Transverse colon (tissue), 4 donors: ENCODE data around the gene CHURC1. TPM values are rescaled to one million over a fixed set of nuclear protein-coding genes. Genes with fewer than 3 reads are reported as not detected.

Source experiments
- DNase-seq: peaks from one replicate; pipeline ENCODE4 v3.0.0-alpha.2; 2019
- H3K27ac ChIP-seq, 4 donors: fragments of 200-600 bp; sonication (generic); 2 replicates each; pipeline ENCODE4 v1.5.1; 2016 to 2018; ENCODE audit warnings: inconsistent platforms in 4 of 4
- H3K27me3 ChIP-seq: fragments of 200-600 bp; sonication (generic); 2 replicates; pipeline ENCODE4 v1.5.1; 2017; ENCODE audit warnings: inconsistent platforms
- H3K36me3 ChIP-seq, 4 donors: fragments of 200-600 bp; sonication (generic); 2 replicates each; pipeline ENCODE4 v1.5.1; 2017 to 2019; ENCODE audit warnings: inconsistent platforms in 4 of 4
- H3K4me1 ChIP-seq, 4 donors: fragments of 200-600 bp; sonication (generic); 2 replicates each; pipeline ENCODE4 v1.5.1; 2017 to 2020; ENCODE audit warnings: inconsistent platforms in 4 of 4
- H3K4me3 ChIP-seq, 4 donors: fragments of 200-600 bp; sonication (generic); 1 replicate in 1 of 4; 2 replicates in 3 of 4; pipeline versions ENCODE4 v1.5.1 to v1.6.1; 2017 to 2019; ENCODE audit warnings: inconsistent platforms in 4 of 4
- H3K9me3 ChIP-seq, 2 donors: fragments of 200-600 bp; sonication (generic); 2 replicates each; pipeline ENCODE4 v1.5.1; 2017 to 2019; ENCODE audit warnings: inconsistent platforms in 2 of 2
- CTCF ChIP-seq, 5 experiments: fragments of 200-600 bp in 3 of 5; fragments of 450-650 bp in 2 of 5; sonication (generic) in 3 of 5; IDR thresholded peaks; 1 replicate in 2 of 5; 2 replicates in 3 of 5; pipeline ENCODE4 v1.5.1; 2016 to 2017; ENCODE audit warnings: antibody characterized with exemption in 5 of 5, inconsistent platforms in 3 of 5, mild to moderate bottlenecking in 2 of 5, moderate library complexity in 1 of 5
- EP300 ChIP-seq: sonication (generic); formaldehyde crosslinking; IDR thresholded peaks from one replicate; pipeline ENCODE4 v1.6.1; 2017; ENCODE audit warnings: antibody characterized with exemption, low read depth
- POLR2A ChIP-seq: fragments of 450-650 bp; IDR thresholded peaks from one replicate; pipeline ENCODE4 v1.6.1; 2016; ENCODE audit warnings: antibody characterized with exemption, mild to moderate bottlenecking, moderate library complexity
- POLR2AphosphoS5 ChIP-seq, 3 donors: sonication (generic); formaldehyde crosslinking; IDR thresholded peaks; one replicate each; pipeline ENCODE4 v1.6.1; 2016; ENCODE audit warnings: antibody characterized with exemption in 3 of 3
- WGBS, 2 donors: methylation state at CpG; one replicate each; pipeline ENCODE4 v1.1.5; 2018; ENCODE audit warnings: low coverage in 1 of 2; 5-methylcytosine and 5-hydroxymethylcytosine counted together
- in situ Hi-C, 4 donors: fragments of 200-750 bp; cut with MboI; loops; one replicate each; pipeline versions ENCODE4 v1.15.0 to v1.15.1; 2017; ENCODE audit warnings: low sequenced_read_pairs in 3 of 4, low pct_ligation_motif_present in 1 of 4, low pct_unique_long_range_greater_than_20kb in 1 of 4
- intact Hi-C: fragments of 100-400 bp; cut with DNase I; formaldehyde crosslinking; loops from one replicate; pipeline ENCODE4 v1.15.1; 2023; ENCODE audit warnings: low total_unique reads
- total RNA-seq, 4 donors: library from RNA; depleted of rRNA; stranded (reverse); fragments of >200 nt; gene quantifications; one replicate each; pipeline ENCODE4 v1.1.0, GENCODE V29; 2016

CHURC1 gene
- total RNA-seq, 4 donors from 2014 or later: 26.5 to 104 (median 78.6) TPM

- Histone ChIP-seq H3K27ac (no peak overlapping the region), H3K27me3 (peaks cover 8% of the 10 kb centered on the region), H3K36me3 (no peaks in the 10 kb centered on the region), H3K4me3 (no peak overlapping the region), H3K9me3 (no peaks in the 10 kb centered on the region), H3K4me1 (no peaks in the 10 kb centered on the region)
- TF ChIP-seq POLR2A (no peak), POLR2AphosphoS5 (IDR thresholded peaks at IDR 0.05) (no peak), CTCF (IDR thresholded peaks at IDR 0.05) (no peak), EP300 (no peak)
- in situ Hi-C loops: loop anchor here in 1 of 4 donors (25.0 kb wide), 1 partner anchor 227 kb away; no protein-coding TSS in a partner anchor
- WGBS, 2 donors: 89 to 100% methylated on average over 2 to 6 of the region's 6 CpGs
- intact Hi-C loops: no loop called here
- DNase-seq: no peak
Observed at GRCh38 chr14:64889352-64889751, 24.9 kb upstream of the CHURC1 start.

GRCh38 chr14:64891173-64891838, 22.9 kb upstream of the CHURC1 start:
- Histone ChIP-seq H3K27me3 (peaks cover 8% of the 10 kb centered on the region), H3K36me3 (no peaks in the 10 kb centered on the region), H3K9me3 (no peaks in the 10 kb centered on the region), H3K4me3 (no peak overlapping the region), H3K4me1 (no peaks in the 10 kb centered on the region), H3K27ac (no peak overlapping the region)
- TF ChIP-seq CTCF (IDR thresholded peaks at IDR 0.05) (no peak), POLR2A (no peak), EP300 (no peak), POLR2AphosphoS5 (IDR thresholded peaks at IDR 0.05) (no peak)
- intact Hi-C loops: no loop called here
- 81 to 90% methylated on average over 4 of the region's 4 CpGs for WGBS, 2 donors
- DNase-seq: no peak
- in situ Hi-C loops: loop anchor here in 2 of 4 donors (10.0 to 25.0 kb wide), 2 partner anchors 67 to 229 kb away; no protein-coding TSS in a partner anchor

GRCh38 chr14:64891839-64892375, 22.3 kb upstream of the CHURC1 start:
- H3K9me3 ChIP-seq: no peaks in the 10 kb centered on the region
- no peaks in the 10 kb centered on the region for H3K36me3 ChIP-seq
- no peak overlapping the region for H3K27ac ChIP-seq
- in situ Hi-C loops: loop anchor here in 2 of 4 donors (10.0 to 25.0 kb wide), 2 partner anchors 67 to 230 kb away; no protein-coding TSS in a partner anchor
- DNase-seq: peak; percentile 15
- intact Hi-C loops: no loop called here
- no peak for TF ChIP-seq POLR2AphosphoS5 (IDR thresholded peaks at IDR 0.05)
- no peak for TF ChIP-seq POLR2A
- TF ChIP-seq CTCF (IDR thresholded peaks at IDR 0.05): peak; percentile 41 to 62 (median 52)
- no peak for TF ChIP-seq EP300
- 42 to 50% methylated on average over 2 of the region's 2 CpGs for WGBS, 2 donors
- H3K4me3 ChIP-seq: no peak overlapping the region
- H3K4me1 ChIP-seq: no peaks in the 10 kb centered on the region
- peaks cover 5% of the 10 kb centered on the region for H3K27me3 ChIP-seq

- intact Hi-C loops (no loop called here), in situ Hi-C loops (loop anchor here in 2 of 4 donors (10.0 to 25.0 kb wide), 2 partner anchors 75 to 238 kb away; no protein-coding TSS in a partner anchor)
- H3K4me3 ChIP-seq: no peak overlapping the region
- TF ChIP-seq POLR2AphosphoS5 (IDR thresholded peaks at IDR 0.05) (no peak), POLR2A (no peak), CTCF (IDR thresholded peaks at IDR 0.05) (no peak), EP300 (no peak)
- H3K36me3 ChIP-seq: no peaks in the 10 kb centered on the region
- no peaks in the 10 kb centered on the region for H3K4me1 ChIP-seq
- H3K27ac ChIP-seq: no peak overlapping the region
- 60 to 67% methylated on average over 1 of the region's 1 CpG for WGBS, 2 donors
- no peaks in the 10 kb centered on the region for H3K27me3 ChIP-seq
- no peaks in the 10 kb centered on the region for H3K9me3 ChIP-seq
- DNase-seq: no peak
Observed at GRCh38 chr14:64899958-64900357, 14.3 kb upstream of the CHURC1 start.
